Stimulated activated CD4-positive, alpha-beta T cell treated with anti-CD3 and anti-CD28 coated beads, Interleukin-12 subunit alpha, Interleukin-12 subunit beta, amount 100 ng/mL, for 24 hours (primary cell): ENCODE data around the gene EIF2B4.
"Not testable (repeated sequence)": the region's sequence is repeated elsewhere in the genome, so short reads cannot be mapped to it uniquely, and the experiment has no call there.

ENCODE experiments used
- DNase-seq, 2 experiments: peaks; one replicate each; pipeline ENCODE4 v3.0.0-alpha.2; 2020; ENCODE audit warnings: low read depth in 2 of 2

Gene EIF2B4

GRCh38 chr2:27377618-27378095 lies 7.5 kb upstream of the EIF2B4 start:
- no peak for DNase-seq

- no peak for DNase-seq
Observed at GRCh38 chr2:27376866-27377617, 6.9 kb upstream of the EIF2B4 start.

GRCh38 chr2:27376151-27376865 lies 6.2 kb upstream of the EIF2B4 start:
- no peak for DNase-seq

- DNase-seq = no peak
Observed at GRCh38 chr2:27375513-27376099, 5.5 kb upstream of the EIF2B4 start.

GRCh38 chr2:27373567-27373966 lies 3.4 kb upstream of the EIF2B4 start:
- no peak for DNase-seq

- DNase-seq = no peak
Observed at GRCh38 chr2:27372937-27373336, 2.8 kb upstream of the EIF2B4 start.

GRCh38 chr2:27370816-27371620 lies 880 bp upstream of the EIF2B4 start:
- DNase-seq = no peak

- DNase-seq = peak in 1 of 2 experiments; percentile 40
Observed at GRCh38 chr2:27369471-27370025, 590 bp downstream of the EIF2B4 start.

GRCh38 chr2:27363933-27364332 lies 6.2 kb downstream of the EIF2B4 start:
- DNase-seq = no peak

- DNase-seq = no peak
Observed at GRCh38 chr2:27362678-27363420, 7.3 kb downstream of the EIF2B4 start.

GRCh38 chr2:27356382-27357181 lies 13.6 kb downstream of the EIF2B4 start, which contains the start of gene GTF3C2:
Gene GTF3C2 (minus strand): TSS chr2:27356764. CDS start chr2:27343554, 13,210 bp downstream.
- DNase-seq = peak; percentile 82 to 90

- DNase-seq = peak in 1 of 2 experiments; percentile 43
Observed at GRCh38 chr2:27356056-27356381, 14.1 kb downstream of the EIF2B4 start.

- DNase-seq = no peak
Observed at GRCh38 chr2:27354597-27354927, 15.6 kb downstream of the EIF2B4 start.

GRCh38 chr2:27353762-27354596 lies 16.2 kb downstream of the EIF2B4 start:
- DNase-seq = no peak

GRCh38 chr2:27353386-27353761 lies 16.8 kb downstream of the EIF2B4 start:
- not testable (repeated sequence) for DNase-seq

GRCh38 chr2:27351802-27352598 lies 18.1 kb downstream of the EIF2B4 start:
- DNase-seq = no peak

GRCh38 chr2:27350106-27350693 lies 19.9 kb downstream of the EIF2B4 start:
- no peak for DNase-seq

- DNase-seq = no peak
Observed at GRCh38 chr2:27347641-27348040, 22.5 kb downstream of the EIF2B4 start.
